PC-9 (cell line): Measurements from ENCODE around the gene NCSTN. TPM values are rescaled to one million over a fixed set of nuclear protein-coding genes. Genes with fewer than 3 reads are reported as not detected.

Source experiments
- BruUV-seq: library from RNA; stranded (reverse); fragments of 400-500 nt; replicated peaks from 2 replicates; lab custom pipeline; 2021; lab: Mats Ljungman, UMichigan
- CTCF ChIA-PET: fragments of 300-600 bp; sonication (Branson Sonifier 250); formaldehyde crosslinking; loops from one replicate; lab custom pipeline; 2022; ENCODE audit warnings: antibody characterized with exemption; lab: Charles Lee
- POLR2A ChIA-PET: fragments of 300-600 bp; sonication (Branson Sonifier 250); formaldehyde crosslinking; loops from one replicate; lab custom pipeline; 2022; ENCODE audit warnings: antibody characterized with exemption; ENCODE audit not compliant: unreplicated experiment; lab: Charles Lee
- DNase-seq, 2 experiments: peaks; one replicate each; pipeline versions ENCODE4 v3.0.0 to v3.0.0-alpha.2; 2015 to 2022; ENCODE audit warnings: mixed read lengths in 1 of 2
- H2AFZ ChIP-seq: fragments of 200-600 bp; sonication (generic); 2 replicates; pipeline ENCODE4 v1.8.1; 2017; ENCODE audit warnings: antibody characterized with exemption
- H3F3A ChIP-seq: fragments of 200-600 bp; sonication (generic); 2 replicates; pipeline ENCODE4 v1.8.1; 2017; ENCODE audit warnings: antibody characterized with exemption, mild to moderate bottlenecking, low read depth; ENCODE audit not compliant: insufficient read depth
- H3K27ac ChIP-seq: fragments of 200-600 bp; sonication (generic); 2 replicates; pipeline ENCODE4 v1.6.1; 2016; ENCODE audit warnings: mixed run types
- H3K27me3 ChIP-seq: fragments of 200-600 bp; sonication (generic); 2 replicates; pipeline ENCODE4 v1.6.1; 2016; ENCODE audit warnings: low read depth, mixed run types; ENCODE audit not compliant: insufficient read depth
- H3K36me3 ChIP-seq: fragments of 200-600 bp; sonication (generic); 2 replicates; pipeline ENCODE4 v1.6.1; 2016; ENCODE audit warnings: low read depth, mixed run types
- H3K4me1 ChIP-seq: fragments of 200-600 bp; sonication (generic); replicated peaks from 2 replicates; pipeline ENCODE4 v1.6.1; 2016; ENCODE audit warnings: mixed run types; ENCODE audit not compliant: insufficient read depth
- H3K4me2 ChIP-seq: fragments of 200-600 bp; sonication (generic); 2 replicates; pipeline ENCODE4 v1.6.1; 2017; ENCODE audit warnings: mixed run types
- H3K4me3 ChIP-seq: fragments of 200-600 bp; sonication (generic); 2 replicates; pipeline ENCODE4 v1.6.1; 2016; ENCODE audit warnings: mixed run types
- H3K79me2 ChIP-seq: fragments of 200-600 bp; sonication (generic); 2 replicates; pipeline ENCODE4 v1.6.1; 2017; ENCODE audit warnings: low read depth, mixed run types
- H3K9me2 ChIP-seq: fragments of 200-600 bp; sonication (generic); 2 replicates; pipeline ENCODE4 v1.8.1; 2017; ENCODE audit warnings: mild to moderate bottlenecking; ENCODE audit not compliant: insufficient read depth
- H3K9me3 ChIP-seq: fragments of 200-600 bp; sonication (generic); 2 replicates; pipeline ENCODE4 v1.8.1; 2016; ENCODE audit warnings: low read depth; ENCODE audit not compliant: insufficient read depth
- H4K20me1 ChIP-seq: fragments of 200-600 bp; sonication (generic); 2 replicates; pipeline ENCODE4 v1.8.1; 2017; ENCODE audit not compliant: insufficient read depth
- CTCF ChIP-seq: fragments of 200-600 bp; sonication (generic); conservative IDR thresholded peaks from 2 replicates; pipeline ENCODE4 v1.6.1; 2017; ENCODE audit warnings: mixed run types, antibody characterized with exemption, mild to moderate bottlenecking, moderate library complexity
- EZH2 ChIP-seq: fragments of 200-600 bp; sonication (generic); IDR thresholded peaks from 2 replicates; pipeline ENCODE4 v1.8.0; 2017; ENCODE audit warnings: antibody characterized with exemption, low read depth
- intact Hi-C: fragments of 100-400 bp; cut with micrococcal nuclease; formaldehyde crosslinking; loops from one replicate; pipeline ENCODE4 v1.10.0; 2022; ENCODE audit not compliant: unreplicated experiment
- total RNA-seq: library from RNA; stranded (reverse); gene quantifications from 2 replicates; pipeline ENCODE4 v1.2.3, GENCODE V29; 2021

NCSTN gene
- total RNA-seq, 1 experiment from 2014 or later, result 55.8 TPM

DNA sequence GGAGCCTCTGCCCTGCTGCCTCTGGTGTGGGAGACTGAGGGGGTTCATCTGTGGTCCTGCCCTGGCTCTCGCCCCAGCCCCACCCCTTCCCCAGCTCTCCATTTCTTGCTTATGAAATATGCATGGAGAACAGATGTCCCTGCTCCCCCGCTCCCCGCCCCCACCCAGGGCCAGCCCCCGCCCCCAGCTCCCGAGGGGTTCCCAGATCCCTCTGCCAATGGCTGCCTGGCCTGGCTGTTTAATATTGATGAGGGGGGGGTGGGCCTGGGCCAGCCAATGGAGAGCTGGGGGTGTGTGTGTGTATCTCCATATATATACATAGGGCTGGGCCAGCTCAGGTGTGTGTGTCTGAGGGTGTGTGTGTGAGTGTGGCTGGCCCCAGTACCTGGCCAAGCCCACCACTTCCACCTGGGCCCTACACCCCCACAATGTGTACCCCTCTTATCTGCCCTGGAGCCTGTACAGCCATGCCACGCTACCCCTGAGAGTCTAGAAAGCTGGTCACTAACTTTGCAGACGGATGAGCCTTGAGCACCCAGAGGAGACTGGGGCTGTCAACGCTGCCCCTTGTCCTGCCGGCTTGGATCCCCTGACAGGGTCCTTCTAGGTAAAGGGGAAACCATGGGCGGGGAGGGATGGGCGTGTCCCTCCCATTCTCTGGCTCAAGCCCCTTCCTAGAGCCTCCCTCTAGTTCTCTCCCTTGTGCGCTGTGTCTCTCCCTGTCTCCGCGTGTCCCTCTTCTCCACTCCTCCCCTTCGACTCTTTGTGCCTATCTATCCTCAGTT is 23.7 kb downstream of the NCSTN start, which contains the start of gene NHLH1:
TSS of gene NHLH1 (plus strand) at position 341 of the 785 bp plus-strand sequence. CDS start 3,661 bp downstream, outside the sequence.
- Histone ChIP-seq H3K4me2 (no peak within 1 kb of the TSS), H2AFZ (no peak within 1 kb of the TSS), H3K79me2 (no peaks in the 10 kb centered on the region), H3K36me3 (no peaks in the 10 kb centered on the region), H3K27me3 (no peaks in the 10 kb centered on the region), H3K27ac (no peak within 1 kb of the TSS), H3F3A (no peaks in the 10 kb centered on the region), H3K9me3 (no peaks in the 10 kb centered on the region), H3K4me1 (no peaks in the 10 kb centered on the region), H4K20me1 (no peaks in the 10 kb centered on the region), H3K4me3 (no peak within 1 kb of the TSS), H3K9me2 (no peaks in the 10 kb centered on the region)
- no TSS peak for BruUV-seq
- intact Hi-C loops, result no loop called here
- no peak for TF ChIP-seq CTCF
- TF ChIP-seq EZH2, result no peak
- ChIA-PET CTCF (no interaction called here), POLR2A (no interaction called here)
- DNase-seq, result no peak

- DNase-seq, result no peak
- TF ChIP-seq EZH2, result no peak
- TF ChIP-seq CTCF, result no peak
- ChIA-PET POLR2A (no interaction called here), CTCF (no interaction called here)
- Histone ChIP-seq H3K4me3 (no peak overlapping the region), H3K79me2 (no peaks in the 10 kb centered on the region), H3K9me3 (no peaks in the 10 kb centered on the region), H3K4me1 (no peaks in the 10 kb centered on the region), H3K36me3 (no peaks in the 10 kb centered on the region), H3F3A (no peaks in the 10 kb centered on the region), H3K9me2 (no peaks in the 10 kb centered on the region), H3K27me3 (no peaks in the 10 kb centered on the region), H4K20me1 (no peaks in the 10 kb centered on the region), H3K27ac (no peak overlapping the region), H3K4me2 (no peak overlapping the region), H2AFZ (no peak overlapping the region)
- no TSS peak for BruUV-seq
- intact Hi-C loops, result no loop called here
Measured at GRCh38 chr1:160367516-160367900, 24.3 kb downstream of the NCSTN start.

- POLR2A ChIA-PET, result no interaction called here
- Histone ChIP-seq H3K79me2 (no peaks in the 10 kb centered on the region), H3K27ac (no peak overlapping the region), H3K9me2 (no peaks in the 10 kb centered on the region), H3K9me3 (no peaks in the 10 kb centered on the region), H3K4me1 (no peaks in the 10 kb centered on the region), H3K4me2 (no peak overlapping the region), H3K4me3 (no peak overlapping the region), H3K27me3 (no peaks in the 10 kb centered on the region), H3F3A (no peaks in the 10 kb centered on the region), H2AFZ (no peak overlapping the region), H4K20me1 (no peaks in the 10 kb centered on the region), H3K36me3 (no peaks in the 10 kb centered on the region)
- DNase-seq, result no peak
- intact Hi-C loops, result no loop called here
- CTCF ChIA-PET, result no interaction called here
- TF ChIP-seq EZH2 (no peak), CTCF (no peak)
- no TSS peak for BruUV-seq
Measured at GRCh38 chr1:160367934-160368923, 25.0 kb downstream of the NCSTN start.
